Caco-2 (cell line): Measurements from ENCODE around the gene SLC16A3. TPM values are rescaled to one million over a fixed set of nuclear protein-coding genes. Genes with fewer than 3 reads are reported as not detected.

Experiments used
- BruUV-seq: library from RNA; stranded (reverse); fragments of 400-500 nt; replicated peaks from 2 replicates; lab custom pipeline; 2021; lab: Mats Ljungman, UMichigan
- CTCF ChIA-PET: fragments of 300-600 bp; sonication (Branson Sonifier 250); formaldehyde crosslinking; loops from one replicate; lab custom pipeline; 2022; ENCODE audit warnings: antibody characterized with exemption; lab: Charles Lee
- POLR2A ChIA-PET: fragments of 300-600 bp; sonication (Branson Sonifier 250); formaldehyde crosslinking; loops from one replicate; lab custom pipeline; 2022; ENCODE audit warnings: antibody characterized with exemption; lab: Charles Lee
- DNase-seq, 2 experiments: peaks; one replicate each; pipeline versions ENCODE4 v3.0.0 to v3.0.0-alpha.2; 2020 to 2022
- H3K27me3 ChIP-seq: replicated peaks from 2 replicates; pipeline ENCODE4 v1.6.0; 2011; ENCODE audit warnings: low read length; ENCODE audit not compliant: control insufficient read depth, insufficient read depth
- H3K36me3 ChIP-seq: 2 replicates; pipeline ENCODE4 v1.5.1; 2011; ENCODE audit warnings: low read length; ENCODE audit not compliant: control insufficient read depth, insufficient read depth
- H3K4me1 ChIP-seq: fragments of 250-450 bp; sonication (Bioruptor Pico); 2 replicates; pipeline ENCODE4 v1.5.1; 2020; ENCODE audit warnings: mild to moderate bottlenecking
- H3K4me3 ChIP-seq: 2 replicates; pipeline ENCODE4 v1.5.1; 2011; ENCODE audit warnings: low read depth, mild to moderate bottlenecking, control low read depth, low read length
- H3K9me3 ChIP-seq: fragments of 250-450 bp; sonication (Bioruptor Pico); 2 replicates; pipeline ENCODE4 v1.5.1; 2020; ENCODE audit warnings: mild to moderate bottlenecking, moderate library complexity
- H3K27ac Mint-ChIP-seq: one replicate; pipeline ENCODE4 v1.8.0; 2022; ENCODE audit warnings: mixed read lengths; ENCODE audit not compliant: unreplicated experiment
- H3K27me3 Mint-ChIP-seq: one replicate; pipeline ENCODE4 v1.8.0; 2022; ENCODE audit warnings: mixed read lengths; ENCODE audit not compliant: insufficient read depth, unreplicated experiment
- H3K36me3 Mint-ChIP-seq: one replicate; pipeline ENCODE4 v1.8.0; 2022; ENCODE audit warnings: mild to moderate bottlenecking, mixed read lengths; ENCODE audit not compliant: insufficient read depth, unreplicated experiment
- H3K4me1 Mint-ChIP-seq: one replicate; pipeline ENCODE4 v1.8.0; 2022; ENCODE audit warnings: low read depth, mixed read lengths; ENCODE audit not compliant: unreplicated experiment
- H3K4me3 Mint-ChIP-seq: one replicate; pipeline ENCODE4 v1.8.0; 2022; ENCODE audit warnings: mild to moderate bottlenecking, moderate library complexity, mixed read lengths; ENCODE audit not compliant: unreplicated experiment
- H3K9me3 Mint-ChIP-seq: one replicate; pipeline ENCODE4 v1.8.0; 2022; ENCODE audit warnings: mixed read lengths; ENCODE audit not compliant: unreplicated experiment
- CTCF ChIP-seq, 2 experiments: fragments of 200-600 bp in 1 of 2; IDR thresholded peaks; 1 replicate in 1 of 2; 2 replicates in 1 of 2; pipeline versions ENCODE4 v1.5.1 to v1.8.0; 2011 to 2022; ENCODE audit warnings: antibody characterized with exemption in 1 of 2, control low read depth in 1 of 2, inconsistent platforms in 1 of 2, low read depth in 1 of 2, low read length in 1 of 2, mild to moderate bottlenecking in 1 of 2, moderate library complexity in 1 of 2; ENCODE audit not compliant: insufficient read depth in 1 of 2, severe bottlenecking in 1 of 2, unreplicated experiment in 1 of 2
- intact Hi-C: fragments of 100-400 bp; cut with micrococcal nuclease; formaldehyde crosslinking; loops from one replicate; pipeline ENCODE4 v1.10.0; 2022; ENCODE audit not compliant: unreplicated experiment
- total RNA-seq: library from RNA; stranded (reverse); gene quantifications from 2 replicates; pipeline ENCODE4 v1.2.3, GENCODE V29; 2022

The SLC16A3 gene
- total RNA-seq, 1 experiment from 2014 or later: 13.1 TPM

- no peak for TF ChIP-seq CTCF (IDR thresholded peaks at IDR 0.05; ENCODE audit: insufficient read depth in 1 of 2, low read depth in 1 of 2, low read length in 1 of 2, severe bottlenecking in 1 of 2, unreplicated experiment in 1 of 2)
- Histone ChIP-seq H3K36me3 (no peaks in the 10 kb centered on the region), H3K27me3 (no peaks in the 10 kb centered on the region), H3K9me3 (no peaks in the 10 kb centered on the region), H3K4me3 (no peak overlapping the region), H3K4me1 (peaks cover 31% of the 10 kb centered on the region)
- BruUV-seq: no TSS peak
- POLR2A ChIA-PET: no interaction called here
- peak overlapping the region; percentile 63 for H3K4me3 Mint-ChIP-seq
- intact Hi-C loops: no loop called here
- CTCF ChIA-PET: no interaction called here
- H3K27me3 Mint-ChIP-seq: no peaks in the 10 kb centered on the region
- H3K36me3 Mint-ChIP-seq: peaks cover 15% of the 10 kb centered on the region
- H3K4me1 Mint-ChIP-seq: no peaks in the 10 kb centered on the region
- no peak for DNase-seq
- H3K27ac Mint-ChIP-seq: no peak overlapping the region
- H3K9me3 Mint-ChIP-seq: no peaks in the 10 kb centered on the region
Observed at GRCh38 chr17:82227629-82228277, 1.1 kb upstream of the SLC16A3 start.

GRCh38 chr17:82228278-82228841, 482 bp upstream of the SLC16A3 start:
- Histone ChIP-seq H3K4me1 (peaks cover 31% of the 10 kb centered on the region), H3K4me3 (peak overlapping the region; percentile 46), H3K27me3 (no peaks in the 10 kb centered on the region), H3K9me3 (no peaks in the 10 kb centered on the region), H3K36me3 (no peaks in the 10 kb centered on the region)
- ChIA-PET CTCF (interaction anchor here (1.6 kb wide), 1 partner anchor 22 kb away, joined by 5 read pairs; no protein-coding TSS in a partner anchor), POLR2A (no interaction called here)
- intact Hi-C loops: no loop called here
- Mint-ChIP-seq H3K9me3 (no peaks in the 10 kb centered on the region), H3K27ac (no peak overlapping the region), H3K36me3 (peaks cover 15% of the 10 kb centered on the region), H3K4me1 (no peaks in the 10 kb centered on the region), H3K27me3 (no peaks in the 10 kb centered on the region), H3K4me3 (peak overlapping the region; percentile 63)
- BruUV-seq: no TSS peak
- TF ChIP-seq CTCF (IDR thresholded peaks at IDR 0.05; ENCODE audit: insufficient read depth in 1 of 2, low read depth in 1 of 2, low read length in 1 of 2, severe bottlenecking in 1 of 2, unreplicated experiment in 1 of 2): no peak
- no peak for DNase-seq

- BruUV-seq: TSS peak; percentile 43
Observed at GRCh38 chr17:82229698-82230608, 1.1 kb downstream of the SLC16A3 start.

More at GRCh38 chr17:82229698-82230608, 1.1 kb downstream of the SLC16A3 start:
- H3K27me3 Mint-ChIP-seq: no peaks in the 10 kb centered on the region
- H3K9me3 Mint-ChIP-seq: no peaks in the 10 kb centered on the region
- ChIA-PET POLR2A (no interaction called here), CTCF (interaction anchor here (1.6 kb wide), 1 partner anchor 24 kb away, joined by 5 read pairs; no protein-coding TSS in a partner anchor)
- DNase-seq: no peak
- no peak for TF ChIP-seq CTCF (IDR thresholded peaks at IDR 0.05; ENCODE audit: insufficient read depth in 1 of 2, low read depth in 1 of 2, low read length in 1 of 2, severe bottlenecking in 1 of 2, unreplicated experiment in 1 of 2)
- peak overlapping the region; percentile 63 for H3K27ac Mint-ChIP-seq
- H3K27me3 ChIP-seq: no peaks in the 10 kb centered on the region
- H3K4me1 ChIP-seq: peaks cover 38% of the 10 kb centered on the region
- H3K36me3 Mint-ChIP-seq: peaks cover 13% of the 10 kb centered on the region
- intact Hi-C loops: no loop called here
- H3K4me1 Mint-ChIP-seq: no peaks in the 10 kb centered on the region
- H3K36me3 ChIP-seq: no peaks in the 10 kb centered on the region
- H3K9me3 ChIP-seq: no peaks in the 10 kb centered on the region
- peak overlapping the region; percentile 60 for H3K4me3 Mint-ChIP-seq
- H3K4me3 ChIP-seq: peak overlapping the region; percentile 59
